Psoas muscle (tissue), 8 donors: Measurements from ENCODE around the gene PSPH. TPM values are rescaled to one million over a fixed set of nuclear protein-coding genes. Genes with fewer than 3 reads are reported as not detected.
"Not testable (repeated sequence)": the region's sequence is repeated elsewhere in the genome, so short reads cannot be mapped to it uniquely, and the experiment has no call there.

ENCODE experiments used
- ATAC-seq, 4 donors: fragments of 200-7000 bp; cut with Tn5 transposase; one replicate each; pipeline ENCODE4 v1.9.1; 2020; ENCODE audit warnings: moderate library complexity in 3 of 4, mild to moderate bottlenecking in 2 of 4
- DNase-seq, 2 donors: peaks; one replicate each; pipeline ENCODE4 v3.0.0-alpha.2; 2020
- H3K27ac ChIP-seq: fragments of 200-600 bp; one replicate; pipeline ENCODE4 v1.8.0; 2022
- H3K27me3 ChIP-seq, 3 donors: fragments of 200-600 bp in 1 of 3; one replicate each; pipeline versions ENCODE4 v1.6.1 to v1.8.0; 2013 to 2022; ENCODE audit warnings: low read length in 2 of 3, mild to moderate bottlenecking in 2 of 3, moderate library complexity in 1 of 3; ENCODE audit not compliant: insufficient read depth in 3 of 3
- H3K36me3 ChIP-seq, 2 donors: fragments of 200-600 bp in 1 of 2; one replicate each; pipeline versions ENCODE4 v1.6.1 to v1.8.0; 2013 to 2022; ENCODE audit warnings: low read depth in 1 of 2, mild to moderate bottlenecking in 1 of 2, moderate library complexity in 1 of 2; ENCODE audit not compliant: insufficient read depth in 1 of 2
- H3K4me1 ChIP-seq: fragments of 200-600 bp; one replicate; pipeline ENCODE4 v1.8.0; 2022
- H3K4me3 ChIP-seq: fragments of 200-600 bp; one replicate; pipeline ENCODE4 v1.8.0; 2022; ENCODE audit warnings: mild to moderate bottlenecking
- H3K9me3 ChIP-seq: fragments of 200-600 bp; one replicate; pipeline ENCODE4 v1.8.0; 2022
- WGBS, 3 donors: extraction: QIAGEN DNeasy Blood & Tissue Kit; methylation state at CpG; one replicate each; pipeline versions ENCODE4 v1.1.6 to v1.1.7; 2013; 5-methylcytosine and 5-hydroxymethylcytosine counted together
- intact Hi-C, 2 donors: fragments of 100-400 bp; cut with DNase I; formaldehyde crosslinking; loops; one replicate each; pipeline versions ENCODE4 v1.11.0 to v1.14.2; 2022
- polyA plus RNA-seq, 3 donors: library from polyadenylated mRNA; stranded (reverse); fragments of 200-250 nt; gene quantifications; one replicate each; pipeline ENCODE4 v1.2.3, GENCODE V29; 2013
- total RNA-seq, 4 donors: library from RNA; stranded (reverse); fragmentation: NEBNext Ultra II Directional in 2 of 4; extraction: Animal tissue kit (Norgen Biotek cat#: 25700) in 2 of 4; gene quantifications; one replicate each; pipeline versions ENCODE4 v1.2.1 to v1.2.4, GENCODE V29; 2021 to 2023
- TF ChIP-seq, protein P1 (sequence below): fragments of 200-600 bp; IDR thresholded peaks from one replicate; pipeline ENCODE4 v1.8.0; 2022; ENCODE audit warnings: antibody characterized with exemption
- donor health status: healthy with polysubstance abuse.
- donor health status: DM: no; HTN: no; CAD: no; lungs with moderate emphysema.
- donor health status: Bipolar disorder and iron deficiency.
- donor health status: healthy.
- donor health status: DM: yes; HTN: yes; CAD: no.
- donor health status: DM: no; HTN: no; CAD: no.
- donor health status: DM: no; HTN: no; CAD: no.
- donor health status: DM: yes; HTN: yes; CAD: no.

Gene PSPH
- total and polyA plus RNA-seq, 7 donors: 2.5 to 11.2 (median 5.3) TPM

DNA sequence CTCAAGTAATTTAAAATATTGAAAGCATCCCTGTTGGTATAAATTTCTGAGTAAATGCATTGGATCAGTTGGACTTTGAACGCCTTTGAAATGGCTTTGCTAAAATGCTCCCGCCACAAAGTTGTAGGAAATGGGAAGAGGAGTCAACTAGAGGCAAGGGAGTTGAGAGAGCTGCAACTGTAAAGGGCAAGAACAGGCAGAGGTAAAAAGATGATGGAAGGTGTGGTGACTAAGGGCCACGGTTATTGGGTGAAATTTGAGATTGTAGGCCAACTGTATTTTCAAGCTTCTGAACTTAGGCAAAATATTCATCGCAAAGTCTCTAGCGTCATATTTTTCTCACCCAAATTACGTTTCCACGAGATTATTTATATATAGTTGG is 12.2 kb upstream of the PSPH start:
- DNase-seq (no peak), ATAC-seq (peak; percentile 5 to 21 (median 15))
- 61 to 67% (median 61%) methylated on average over 7 of the region's 7 CpGs for WGBS, 3 donors
- H3K4me3 ChIP-seq: peak overlapping the region; percentile 88
- peak overlapping the region; percentile 91 for H3K27ac ChIP-seq
- intact Hi-C loops: no loop called here
- H3K4me1 ChIP-seq: peaks cover 9% of the 10 kb centered on the region
- H3K9me3 ChIP-seq: no peaks in the 10 kb centered on the region
- TF ChIP-seq, protein P1, sequence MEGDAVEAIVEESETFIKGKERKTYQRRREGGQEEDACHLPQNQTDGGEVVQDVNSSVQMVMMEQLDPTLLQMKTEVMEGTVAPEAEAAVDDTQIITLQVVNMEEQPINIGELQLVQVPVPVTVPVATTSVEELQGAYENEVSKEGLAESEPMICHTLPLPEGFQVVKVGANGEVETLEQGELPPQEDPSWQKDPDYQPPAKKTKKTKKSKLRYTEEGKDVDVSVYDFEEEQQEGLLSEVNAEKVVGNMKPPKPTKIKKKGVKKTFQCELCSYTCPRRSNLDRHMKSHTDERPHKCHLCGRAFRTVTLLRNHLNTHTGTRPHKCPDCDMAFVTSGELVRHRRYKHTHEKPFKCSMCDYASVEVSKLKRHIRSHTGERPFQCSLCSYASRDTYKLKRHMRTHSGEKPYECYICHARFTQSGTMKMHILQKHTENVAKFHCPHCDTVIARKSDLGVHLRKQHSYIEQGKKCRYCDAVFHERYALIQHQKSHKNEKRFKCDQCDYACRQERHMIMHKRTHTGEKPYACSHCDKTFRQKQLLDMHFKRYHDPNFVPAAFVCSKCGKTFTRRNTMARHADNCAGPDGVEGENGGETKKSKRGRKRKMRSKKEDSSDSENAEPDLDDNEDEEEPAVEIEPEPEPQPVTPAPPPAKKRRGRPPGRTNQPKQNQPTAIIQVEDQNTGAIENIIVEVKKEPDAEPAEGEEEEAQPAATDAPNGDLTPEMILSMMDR: no peak
- no peaks in the 10 kb centered on the region for H3K27me3 ChIP-seq
- peaks cover 0 to 67% of the 10 kb centered on the region in 2 donors for H3K36me3 ChIP-seq

DNA sequence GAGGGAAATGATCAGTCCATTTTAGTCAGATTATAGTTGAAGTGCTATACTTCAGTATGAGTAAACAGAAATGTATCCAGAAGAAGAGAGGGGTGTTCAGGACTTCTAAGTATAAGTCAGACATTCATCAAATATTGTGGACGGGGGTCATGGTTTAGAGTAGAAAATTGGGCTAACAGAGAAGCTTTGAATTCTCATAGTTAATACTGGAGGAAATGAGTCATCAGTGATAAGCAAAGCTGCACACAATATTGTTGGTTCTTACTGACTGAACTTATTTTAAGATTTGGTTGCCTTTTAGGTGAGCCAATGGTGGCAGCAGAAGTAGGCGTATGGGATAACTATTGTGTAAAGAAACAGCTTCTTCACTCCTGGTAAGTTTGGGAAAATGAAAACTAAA is 11.1 kb upstream of the PSPH start:
- intact Hi-C loops: no loop called here
- Histone ChIP-seq H3K27me3 (no peaks in the 10 kb centered on the region), H3K9me3 (no peaks in the 10 kb centered on the region), H3K27ac (peak overlapping the region; percentile 91), H3K4me3 (no peak overlapping the region), H3K4me1 (peaks cover 9% of the 10 kb centered on the region), H3K36me3 (peaks cover 5 to 71% of the 10 kb centered on the region in 2 donors)
- no peak for DNase-seq
- no peak for ATAC-seq
- 87 to 94% (median 89%) methylated on average over 2 of the region's 2 CpGs for WGBS, 3 donors
- TF ChIP-seq, protein P1: no peak

DNA sequence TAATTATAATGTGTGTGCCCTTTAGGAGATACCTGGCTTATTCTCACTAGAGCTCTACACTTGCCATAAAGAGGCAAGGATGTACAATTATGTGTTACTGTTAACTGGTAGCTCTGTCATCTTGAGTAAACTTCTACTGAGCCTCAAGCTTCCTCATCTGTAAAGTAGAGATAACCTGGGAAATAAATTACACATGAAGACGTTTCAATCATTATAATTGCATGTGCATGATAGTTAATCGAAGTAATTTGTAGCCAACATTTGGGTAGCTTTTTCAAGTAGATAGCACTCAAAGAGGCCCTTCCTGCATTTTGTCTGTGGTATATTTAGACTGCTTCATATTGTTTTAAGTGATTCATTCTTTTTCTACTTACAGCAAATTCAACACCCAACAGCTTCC is 2.7 kb upstream of the PSPH start:
- H3K36me3 ChIP-seq: peaks cover 11 to 66% of the 10 kb centered on the region in 2 donors
- DNase-seq: no peak
- intact Hi-C loops: loop anchor here in 1 of 2 donors (5.0 kb wide), 1 partner anchor 77 kb away; no protein-coding TSS in a partner anchor

DNA sequence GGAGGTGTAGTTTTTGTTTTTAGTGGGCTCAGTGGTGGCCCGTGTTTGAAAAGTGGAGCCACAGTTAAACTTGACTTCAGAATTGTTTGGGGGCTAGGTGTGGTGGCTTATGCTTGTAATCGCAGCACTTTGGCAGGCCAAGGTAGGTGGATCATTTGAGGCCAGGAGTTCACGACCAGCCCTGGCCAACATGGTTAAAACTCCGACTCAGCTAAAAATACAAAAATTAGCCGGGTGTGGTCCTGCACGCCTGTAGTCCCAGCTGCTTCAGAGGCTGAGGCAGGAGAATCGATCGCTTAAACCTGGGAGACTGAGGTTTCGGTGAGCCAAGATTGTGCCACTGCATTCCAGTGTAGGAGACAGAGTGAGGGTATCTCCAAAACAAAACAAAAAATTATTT is 2.1 kb upstream of the PSPH start:
- Histone ChIP-seq H3K27me3 (no peaks in the 10 kb centered on the region), H3K9me3 (no peaks in the 10 kb centered on the region), H3K4me3 (peak overlapping the region; percentile 72), H3K36me3 (peaks cover 11 to 60% of the 10 kb centered on the region in 2 donors), H3K27ac (no peak overlapping the region), H3K4me1 (peaks cover 37% of the 10 kb centered on the region)
- TF ChIP-seq, protein P1: no peak
- intact Hi-C loops: loop anchor here in 1 of 2 donors (5.0 kb wide), 1 partner anchor 76 kb away; no protein-coding TSS in a partner anchor
- ATAC-seq (no peak), DNase-seq (no peak)
- 83 to 87% (median 86%) methylated on average over 9 of the region's 9 CpGs for WGBS, 3 donors

More for the DNA sequence above, 2.7 kb upstream of the PSPH start:
- Histone ChIP-seq H3K4me1 (peaks cover 37% of the 10 kb centered on the region), H3K4me3 (no peak overlapping the region), H3K9me3 (no peaks in the 10 kb centered on the region), H3K27ac (no peak overlapping the region), H3K27me3 (no peaks in the 10 kb centered on the region)
- no peak for ATAC-seq
- TF ChIP-seq, protein P1: no peak
- 82 to 88% (median 86%) methylated on average over 2 of the region's 2 CpGs for WGBS, 3 donors

DNA sequence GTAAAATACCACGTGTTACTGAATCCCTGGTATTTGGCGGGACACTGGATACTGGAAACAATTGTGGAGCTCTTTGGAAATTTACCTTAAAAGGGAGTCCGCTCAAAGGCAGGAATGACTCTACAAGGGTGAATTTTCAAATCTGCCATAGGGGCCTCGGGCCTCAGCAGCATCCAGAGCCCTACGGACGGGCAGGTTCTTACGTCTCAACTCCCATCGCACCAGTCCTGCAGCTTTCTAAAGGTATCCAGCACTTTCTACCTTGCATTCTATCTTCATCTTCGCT is 248 bp downstream of the PSPH start:
- 0 to 2% (median 1%) methylated on average over 9 of the region's 9 CpGs for WGBS, 3 donors
- Histone ChIP-seq H3K9me3 (no peaks in the 10 kb centered on the region), H3K4me1 (peaks cover 37% of the 10 kb centered on the region), H3K4me3 (peak overlapping the region; percentile 72), H3K27ac (peak overlapping the region; percentile 80), H3K27me3 (no peaks in the 10 kb centered on the region), H3K36me3 (peaks cover 2 to 36% of the 10 kb centered on the region in 2 donors)
- intact Hi-C loops: loop anchor here in 1 of 2 donors (5.0 kb wide), 1 partner anchor 74 kb away; no protein-coding TSS in a partner anchor
- TF ChIP-seq, protein P1: no peak
- DNase-seq: no peak
- no peak for ATAC-seq

DNA sequence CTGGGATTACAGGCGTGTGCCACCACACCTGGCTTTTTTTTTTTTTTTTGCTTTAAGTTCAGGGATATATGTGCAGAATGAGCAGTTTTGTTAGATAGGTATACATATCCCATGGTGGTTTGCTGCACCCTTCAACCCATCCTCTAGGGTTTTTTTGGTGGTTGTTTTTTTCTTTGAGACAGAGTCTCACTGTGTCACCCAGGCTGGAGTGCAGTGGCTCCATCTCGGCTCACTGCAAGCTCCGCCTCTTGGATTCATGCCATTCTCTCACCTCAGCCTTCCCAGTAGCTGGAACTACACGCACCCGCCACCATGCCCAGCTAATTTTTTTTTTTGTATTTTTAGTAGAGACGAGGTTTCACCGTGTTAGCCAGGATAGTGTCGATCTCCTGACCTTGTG is 2.5 kb downstream of the PSPH start:
- intact Hi-C loops: not testable (repeated sequence)
- 38 to 58% (median 55%) methylated on average over 8 of the region's 8 CpGs for WGBS, 3 donors

More for the DNA sequence above, 2.5 kb downstream of the PSPH start:
- H3K27ac ChIP-seq, H3K9me3 ChIP-seq, DNase-seq, H3K4me3 ChIP-seq, H3K27me3 ChIP-seq, ATAC-seq: not testable (repeated sequence)
- Histone ChIP-seq H3K36me3 (peaks cover 0 to 14% of the 10 kb centered on the region in 2 donors), H3K4me1 (peaks cover 23% of the 10 kb centered on the region)
